GM10248 (cell line): ENCODE data around the gene PHOSPHO2.
"Not testable (repeated sequence)": the region's sequence is repeated elsewhere in the genome, so short reads cannot be mapped to it uniquely, and the experiment has no call there.

Experiments
- CTCF ChIA-PET: fragments of 300-600 bp; sonication (Branson Sonifier 250); formaldehyde crosslinking; extraction: SDS; loops from one replicate; lab custom pipeline; 2021; ENCODE audit warnings: antibody characterized with exemption; lab: Yijun Ruan, JAX
- POLR2A ChIA-PET: fragments of 350-650 bp; sonication (Branson Sonifier 250); formaldehyde crosslinking; extraction: SDS; loops from one replicate; lab custom pipeline; 2020; ENCODE audit warnings: antibody characterized with exemption; lab: Yijun Ruan, JAX
- DNase-seq: peaks from one replicate; pipeline ENCODE4 v3.0.0; 2012; ENCODE audit errors: extremely low spot score
- CTCF ChIP-seq: IDR thresholded peaks from 2 replicates; pipeline ENCODE4 v1.5.1; 2012; ENCODE audit warnings: mild to moderate bottlenecking, low read depth; ENCODE audit errors: extremely low read depth, missing control alignments, control extremely low read depth

Gene PHOSPHO2

GRCh38 chr2:169676357-169676756, 17.9 kb upstream of the PHOSPHO2 start:
- CTCF ChIA-PET = no interaction called here
- no peak for TF ChIP-seq CTCF
- POLR2A ChIA-PET = no interaction called here
- no peak for DNase-seq

GRCh38 chr2:169676850-169677249, 17.4 kb upstream of the PHOSPHO2 start:
- DNase-seq = no peak
- POLR2A ChIA-PET = no interaction called here
- TF ChIP-seq CTCF = no peak
- CTCF ChIA-PET = interaction anchor here (1.3 kb wide), 1 partner anchor 9 kb away, joined by 3 read pairs; no protein-coding TSS in a partner anchor

GRCh38 chr2:169683054-169683424, 11.2 kb upstream of the PHOSPHO2 start:
- TF ChIP-seq CTCF = no peak
- DNase-seq = no peak
- CTCF ChIA-PET = interaction anchor here (0.6 to 2.5 kb wide), 5 partner anchors 10 to 24 kb away, joined by 3 to 11 read pairs (median 3); partner anchors contain the start of genes CFAP210 and PHOSPHO2
- POLR2A ChIA-PET = no interaction called here

GRCh38 chr2:169683425-169684134, 10.7 kb upstream of the PHOSPHO2 start:
- no peak for TF ChIP-seq CTCF
- ChIA-PET POLR2A (no interaction called here), CTCF (interaction anchor here (1.0 to 2.5 kb wide), 5 partner anchors 10 to 206 kb away, joined by 3 to 11 read pairs (median 3); partner anchors contain the start of genes CFAP210 and PHOSPHO2)
- DNase-seq = no peak

- CTCF ChIA-PET = interaction anchor here (1.0 to 2.5 kb wide), 4 partner anchors 9 to 205 kb away, joined by 3 to 11 read pairs (median 4); partner anchors contain the start of genes CFAP210 and PHOSPHO2
- TF ChIP-seq CTCF = no peak
- no peak for DNase-seq
These were observed 10.1 kb upstream of the PHOSPHO2 start for GRCh38 chr2:169684135-169684565.

GRCh38 chr2:169684712-169685111, 9.6 kb upstream of the PHOSPHO2 start:
- DNase-seq, POLR2A ChIA-PET: not testable (repeated sequence)
- CTCF ChIA-PET = interaction anchor here (2.3 to 2.5 kb wide), 2 partner anchors 9 to 16 kb away, joined by 6 to 11 read pairs; partner anchors contain the start of genes CFAP210 and PHOSPHO2

More at GRCh38 chr2:169684135-169684565, 10.1 kb upstream of the PHOSPHO2 start:
- POLR2A ChIA-PET = no interaction called here

- DNase-seq, CTCF ChIA-PET, POLR2A ChIA-PET: not testable (repeated sequence)
These were observed 7.4 kb upstream of the PHOSPHO2 start for GRCh38 chr2:169686825-169687224.

GRCh38 chr2:169687943-169688342, 6.3 kb upstream of the PHOSPHO2 start:
- CTCF ChIA-PET, DNase-seq, POLR2A ChIA-PET: not testable (repeated sequence)
